ENCODE results near the gene IDS.
A peak's percentile ranks its signal among the peaks of the same experiment; 100 is the strongest.

- no peak for TF ChIP-seq EZH2 (IDR thresholded peaks at IDR 0.05; ENCODE audit: borderline replicate concordance, low read depth, low read length, severe bottlenecking)
- TF ChIP-seq CTCF (IDR thresholded peaks at IDR 0.05; ENCODE audit: extremely low read depth in 1 of 2, insufficient read depth in 1 of 2, low read depth in 1 of 2, low read length in 2 of 2) = peak; percentile 4 to 33
- TF ChIP-seq POLR2A (IDR thresholded peaks at IDR 0.05; ENCODE audit: low read depth, low read length) = no peak
- no peak for TF ChIP-seq MAX (IDR thresholded peaks at IDR 0.05; ENCODE audit: insufficient read depth, insufficient read length)
- no peak for TF ChIP-seq POLR2AphosphoS5 (IDR thresholded peaks at IDR 0.05; ENCODE audit: insufficient read depth, low read depth, low read length)
- TF ChIP-seq FOS (IDR thresholded peaks at IDR 0.05; ENCODE audit: borderline replicate concordance, insufficient read depth, low read length) = no peak
- TF ChIP-seq JUN (IDR thresholded peaks at IDR 0.05; ENCODE audit: borderline replicate concordance, insufficient read depth, insufficient read length, low read depth) = no peak
- no peak for TF ChIP-seq MYC (IDR thresholded peaks at IDR 0.05; ENCODE audit: low read depth, low read length)
These were observed 736 bp downstream of the IDS start for GRCh38 chrX:149504226-149504914.

All from endothelial cell of umbilical vein (primary cell).